Measurements from ENCODE around the gene FBXO17. TPM values are rescaled to one million over a fixed set of nuclear protein-coding genes. Genes with fewer than 3 reads are reported as not detected.
"Not testable (repeated sequence)": the region's sequence is repeated elsewhere in the genome, so short reads cannot be mapped to it uniquely, and the experiment has no call there.

FBXO17 gene
- total RNA-seq, 1 donor from 2014 or later = 30.0 TPM

DNA sequence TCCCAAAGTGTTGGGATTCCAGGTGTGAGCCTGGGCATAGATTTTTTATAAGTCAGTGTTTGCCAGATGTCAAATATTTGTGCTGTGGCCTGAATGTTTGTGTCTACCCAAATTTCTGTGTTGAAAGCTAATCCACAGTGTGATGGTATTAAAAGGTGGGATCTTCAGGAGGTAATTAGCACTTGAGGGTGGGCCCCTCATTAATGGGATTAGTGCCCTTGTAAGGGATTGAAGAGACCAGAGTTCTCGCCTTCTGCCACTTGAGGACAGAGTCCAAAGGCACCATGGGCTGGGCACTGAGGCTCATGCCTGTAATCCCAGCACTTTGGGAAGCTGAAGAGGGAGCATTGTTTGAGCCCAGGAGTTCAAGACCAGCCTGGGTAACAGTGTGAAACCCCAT lies 9.7 kb upstream of the FBXO17 start:
- DNase-seq (ENCODE audit: low spot score) (no peak), ATAC-seq (no peak)
- intact Hi-C loops (cut with DNase I) = no loop called here

DNA sequence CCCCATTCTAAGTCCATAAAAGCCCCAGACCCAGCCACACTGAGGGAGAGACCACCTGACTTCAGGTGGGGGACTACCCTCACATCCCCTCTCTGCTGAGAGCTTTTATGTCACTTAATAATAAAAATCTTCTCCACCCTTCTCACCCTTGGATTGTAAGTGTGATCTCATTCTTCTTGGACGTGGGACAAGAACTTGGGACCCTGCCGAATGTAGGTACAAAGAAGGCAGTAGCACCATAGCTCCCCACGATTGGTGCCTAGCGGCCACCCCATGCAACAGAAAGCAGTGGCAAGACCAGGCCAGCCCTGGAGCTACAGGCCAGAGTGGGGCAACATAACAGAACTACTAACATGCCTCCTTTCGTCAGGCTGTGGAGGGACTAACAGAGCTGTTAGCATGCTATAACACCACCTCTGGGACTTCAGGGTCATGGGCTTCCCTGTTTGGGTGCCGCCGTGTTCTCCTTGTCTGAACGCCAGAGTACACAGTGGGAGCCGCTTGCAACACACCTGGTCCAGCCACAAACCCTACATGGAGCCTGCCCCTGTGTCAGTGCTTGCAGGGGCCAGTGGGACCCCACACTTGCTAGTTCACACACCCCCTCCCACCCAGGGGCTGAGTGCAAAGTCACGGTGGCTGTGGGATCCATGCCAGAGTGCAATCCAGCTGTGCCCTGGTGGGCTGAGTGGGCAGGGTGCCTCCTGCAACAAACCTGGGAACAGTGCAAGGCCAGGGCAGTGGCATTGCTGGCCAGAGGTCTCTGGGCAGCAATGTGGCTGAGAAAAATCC lies 5.2 kb upstream of the FBXO17 start:
- intact Hi-C loops (cut with DNase I) = no loop called here
- no peak for DNase-seq (ENCODE audit: low spot score)
- no peak for ATAC-seq

DNA sequence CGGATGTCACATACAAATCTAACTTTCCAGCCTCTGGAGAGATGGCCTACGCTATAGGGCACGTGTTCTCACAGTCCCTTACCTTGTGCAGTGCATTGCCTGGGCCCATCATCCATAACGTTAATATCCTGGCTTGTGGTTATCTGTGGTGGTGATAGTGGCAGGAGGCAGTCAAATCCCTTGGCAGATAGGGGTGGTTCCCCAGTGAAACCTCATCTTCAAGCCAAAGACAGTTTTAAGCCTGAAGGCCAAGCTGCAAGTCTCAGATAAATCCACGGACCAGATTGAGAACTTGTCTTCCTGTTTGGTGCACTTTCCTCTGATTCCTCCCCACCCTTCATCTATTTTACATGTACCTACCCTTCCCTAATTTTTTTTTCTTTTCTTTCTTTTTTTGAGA lies 4.3 kb upstream of the FBXO17 start:
- intact Hi-C loops (cut with DNase I) = no loop called here
- DNase-seq (ENCODE audit: low spot score) (no peak), ATAC-seq (no peak)

- DNase-seq (ENCODE audit: low spot score) (no peak), ATAC-seq (no peak)
- intact Hi-C loops (cut with DNase I) = no loop called here
These were observed 2.8 kb upstream of the FBXO17 start for GRCh38 chr19:38978326-38978689.

DNA sequence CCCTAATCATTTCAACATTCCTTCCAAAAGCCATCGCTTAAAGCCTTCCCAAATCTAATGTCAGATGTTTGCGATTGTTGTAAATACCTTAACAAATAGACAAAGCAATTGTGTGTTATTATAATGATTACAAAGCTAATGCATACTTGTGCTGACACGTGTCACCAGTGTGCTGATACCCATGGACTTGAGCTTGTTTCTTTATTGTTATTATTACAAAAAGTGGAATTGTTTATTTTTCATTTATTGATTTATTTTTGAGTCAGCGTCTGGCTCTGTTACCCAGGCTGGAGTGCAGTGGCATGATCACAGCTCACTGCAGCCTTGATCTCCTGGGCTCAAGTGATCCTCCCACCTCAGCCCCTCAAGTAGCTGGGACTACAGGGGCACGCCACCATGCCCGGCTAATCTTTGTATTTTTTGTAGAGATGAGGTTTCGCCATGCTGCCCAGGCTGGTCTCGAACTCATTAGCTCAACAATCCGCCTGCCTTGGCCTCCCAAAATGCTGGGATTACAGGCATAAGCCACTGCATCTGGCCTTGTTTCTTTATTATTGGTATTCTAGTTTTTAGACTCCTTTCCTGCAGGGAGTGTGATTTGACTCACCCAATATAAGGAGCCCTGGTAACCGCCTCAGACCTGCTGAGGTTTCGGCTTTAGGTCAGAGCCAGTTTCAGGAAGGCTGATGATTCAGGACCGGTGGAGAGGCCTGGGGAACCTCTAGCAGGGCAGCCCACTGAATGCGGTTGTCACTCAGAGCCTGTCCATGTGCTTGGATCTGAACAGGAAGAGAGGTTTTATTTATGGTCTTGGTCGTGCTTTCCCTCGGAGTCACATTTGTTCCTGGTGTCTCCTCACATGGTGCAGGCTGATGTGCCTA lies 2.1 kb upstream of the FBXO17 start:
- ATAC-seq (no peak), DNase-seq (ENCODE audit: low spot score) (no peak)
- intact Hi-C loops (cut with DNase I) = no loop called here

- intact Hi-C loops (cut with DNase I) = no loop called here
- DNase-seq (ENCODE audit: low spot score) = peak; percentile 61
These were observed 324 bp upstream of the FBXO17 start for GRCh38 chr19:38975861-38976271.

GRCh38 chr19:38974624-38975213 lies 823 bp downstream of the FBXO17 start:
- ATAC-seq = peak; percentile 11
- DNase-seq (ENCODE audit: low spot score) = no peak
- intact Hi-C loops (cut with DNase I) = no loop called here

More at GRCh38 chr19:38975861-38976271, 324 bp upstream of the FBXO17 start:
- peak; percentile 65 for ATAC-seq

DNA sequence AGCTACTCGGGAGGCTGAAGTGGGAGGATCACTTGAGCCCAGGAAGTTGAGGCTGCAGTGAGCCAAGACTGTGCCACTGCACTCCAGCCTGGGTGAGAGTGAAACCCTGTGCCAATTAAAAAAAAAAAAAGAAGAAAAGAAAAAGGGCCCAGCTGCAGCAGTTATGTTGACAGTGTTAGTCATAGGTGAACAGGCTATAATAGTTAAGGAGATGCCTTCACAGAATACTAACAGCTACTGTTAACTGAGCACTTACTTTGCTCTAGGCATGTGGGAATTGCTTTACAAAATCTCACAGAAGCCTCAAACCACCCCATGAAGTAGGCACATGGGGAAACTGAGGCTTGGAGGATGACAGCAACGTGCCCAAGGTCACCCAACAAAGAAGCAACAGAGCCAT lies 3.9 kb downstream of the FBXO17 start:
- DNase-seq (ENCODE audit: low spot score) = no peak
- intact Hi-C loops (cut with DNase I) = no loop called here
- ATAC-seq = no peak

- intact Hi-C loops (cut with DNase I) = no loop called here
- ATAC-seq (no peak), DNase-seq (ENCODE audit: low spot score) (no peak)
These were observed 4.6 kb downstream of the FBXO17 start for GRCh38 chr19:38970664-38971532.

DNA sequence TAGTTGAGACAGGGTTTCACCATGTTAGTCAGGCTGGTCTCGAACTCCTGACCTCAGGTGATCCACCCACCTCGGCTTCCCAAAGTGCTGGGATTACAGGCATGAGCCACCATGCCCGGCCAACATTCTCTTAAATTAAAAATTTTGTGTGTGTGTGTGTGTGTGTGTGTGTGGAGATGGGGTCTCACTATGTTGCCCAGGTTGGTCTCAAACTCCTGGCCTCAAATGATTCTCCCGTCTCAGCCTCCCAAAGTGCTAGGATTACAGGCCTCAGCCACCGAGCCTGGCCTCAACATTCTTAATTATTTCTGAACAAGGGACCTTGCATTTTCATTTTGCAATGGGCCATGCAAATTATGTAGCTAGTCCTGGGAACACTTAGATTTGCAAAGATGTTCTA lies 9.4 kb downstream of the FBXO17 start:
- ATAC-seq; intact Hi-C loops (cut with DNase I); DNase-seq (ENCODE audit: low spot score): not testable (repeated sequence)

- intact Hi-C loops (cut with DNase I) = loop anchor here (5.0 kb wide), 1 partner anchor 1778 kb away; no protein-coding TSS in a partner anchor
- ATAC-seq = no peak
- DNase-seq (ENCODE audit: low spot score) = no peak
These were observed 10.8 kb downstream of the FBXO17 start for GRCh38 chr19:38964738-38965137.

DNA sequence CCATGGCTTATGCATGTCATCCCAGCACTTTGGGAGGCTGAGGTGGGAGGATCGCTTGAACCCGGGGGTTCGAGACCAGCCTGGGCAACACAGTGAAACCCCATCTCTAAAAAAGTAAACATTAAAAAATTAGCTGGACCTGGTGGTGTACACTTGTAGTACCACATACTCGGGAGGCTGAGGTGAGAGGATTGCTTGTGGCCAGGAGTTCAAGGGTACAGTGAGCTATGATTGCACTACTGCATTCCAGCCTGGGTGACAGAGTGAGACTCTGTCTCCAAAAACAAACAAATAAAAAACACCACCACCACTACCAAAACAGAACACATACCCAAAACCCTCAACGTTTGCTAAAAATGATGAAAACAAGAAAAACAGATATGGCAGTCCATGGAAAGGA lies 15.9 kb downstream of the FBXO17 start:
- intact Hi-C loops (cut with DNase I) = loop anchor here (5.0 kb wide), 1 partner anchor 1783 kb away; no protein-coding TSS in a partner anchor
- DNase-seq (ENCODE audit: low spot score) (no peak), ATAC-seq (no peak)

DNA sequence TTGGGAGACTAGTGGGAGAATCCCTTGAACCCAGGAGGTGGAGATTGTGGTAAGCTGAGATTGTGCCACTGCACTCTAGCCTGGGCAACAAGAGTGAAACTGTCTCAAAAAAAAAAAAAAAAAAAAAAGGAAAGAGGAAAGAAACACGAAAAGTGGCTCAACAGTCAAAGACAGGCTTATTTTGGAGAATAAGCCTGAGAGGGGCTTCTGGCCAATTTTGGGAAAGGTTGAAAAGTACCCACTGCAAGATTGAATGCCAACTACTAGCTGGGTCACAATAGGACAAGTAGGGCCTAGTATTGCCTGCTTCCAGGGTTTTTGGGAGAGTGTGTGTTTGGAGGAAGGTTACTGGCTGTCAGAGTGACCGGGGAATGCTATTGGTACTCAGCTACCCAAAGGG lies 17.2 kb downstream of the FBXO17 start:
- DNase-seq (ENCODE audit: low spot score) (no peak), ATAC-seq (no peak)
- intact Hi-C loops (cut with DNase I) = no loop called here

DNA sequence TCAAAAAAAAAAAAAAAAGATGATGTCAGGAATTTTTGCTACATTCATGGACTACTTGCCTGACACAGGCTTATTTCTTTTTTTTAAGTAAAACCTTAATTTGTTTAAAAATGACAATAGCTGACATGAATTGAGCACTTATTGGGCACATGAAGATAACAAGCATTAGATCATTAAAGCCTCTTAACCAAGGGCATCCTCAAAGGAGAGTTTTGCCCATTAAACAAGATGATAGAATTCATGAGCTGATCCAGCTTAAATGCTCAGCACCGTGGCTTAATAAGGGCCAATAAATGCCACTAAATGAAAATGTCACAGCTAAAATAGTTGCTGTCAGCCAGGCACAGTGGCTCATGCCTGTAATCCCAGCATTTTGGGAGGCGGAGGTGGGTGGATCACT lies 19.3 kb downstream of the FBXO17 start:
- no peak for ATAC-seq
- intact Hi-C loops (cut with DNase I) = no loop called here
- no peak for DNase-seq (ENCODE audit: low spot score)

DNA sequence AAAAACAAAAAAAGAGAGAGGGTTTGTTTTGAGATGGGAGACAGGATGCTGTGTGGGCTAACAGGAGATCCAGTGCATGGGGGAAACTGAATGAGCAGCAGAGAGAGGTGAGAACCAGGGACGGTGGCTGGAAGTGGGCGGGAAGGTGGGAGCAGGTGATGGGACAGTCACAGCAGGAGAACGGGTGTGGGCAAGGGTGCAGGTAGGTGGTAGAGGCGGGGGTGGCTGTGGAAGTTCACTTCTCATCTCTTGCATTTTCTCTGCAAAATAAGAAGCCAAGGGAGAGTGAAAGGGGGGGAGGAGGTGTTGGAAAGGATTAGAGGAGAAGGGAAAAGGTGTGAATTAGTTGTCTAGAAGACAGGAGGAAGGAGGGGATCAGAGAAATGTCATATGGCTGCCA lies 21.9 kb downstream of the FBXO17 start:
- no peak for ATAC-seq
- intact Hi-C loops (cut with DNase I) = no loop called here
- DNase-seq (ENCODE audit: low spot score) = no peak

DNA sequence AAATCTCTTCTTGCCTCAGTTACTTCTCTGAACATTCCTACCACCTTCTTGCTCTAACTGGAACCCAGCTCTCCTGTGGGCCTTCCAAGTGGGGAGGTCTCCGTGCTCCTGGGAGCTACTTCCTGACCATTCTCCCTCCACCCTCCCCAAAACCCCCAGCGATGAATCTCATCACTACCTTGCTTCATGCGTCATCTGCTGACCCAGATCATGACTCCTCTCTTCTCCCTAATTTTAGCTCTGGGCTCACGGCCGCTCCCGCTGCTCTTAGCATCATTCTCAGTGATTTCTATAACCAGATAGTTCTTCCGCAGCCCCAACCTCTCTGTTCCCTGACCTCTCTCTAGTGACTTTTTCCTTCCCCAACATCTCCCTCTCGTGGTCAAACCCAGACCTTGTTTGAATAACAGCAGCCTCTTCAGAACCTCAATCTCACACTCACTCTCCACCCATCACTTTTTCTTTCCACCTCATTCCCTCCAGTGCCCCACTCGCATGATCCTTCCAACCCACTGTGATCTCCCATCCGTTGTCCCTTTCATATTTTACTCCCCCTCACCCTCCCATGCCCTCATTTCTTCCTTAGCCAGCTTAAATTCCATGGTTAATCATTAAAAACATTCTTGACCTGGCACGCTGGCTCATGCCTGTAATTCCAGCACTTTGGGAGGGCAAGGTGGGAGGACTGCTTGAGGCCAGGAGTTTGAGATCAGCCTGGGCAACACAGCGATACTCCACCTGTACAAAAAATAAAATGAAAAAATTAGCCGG lies 23.0 kb downstream of the FBXO17 start:
- intact Hi-C loops (cut with DNase I) = no loop called here
- ATAC-seq = no peak
- no peak for DNase-seq (ENCODE audit: low spot score)

DNA sequence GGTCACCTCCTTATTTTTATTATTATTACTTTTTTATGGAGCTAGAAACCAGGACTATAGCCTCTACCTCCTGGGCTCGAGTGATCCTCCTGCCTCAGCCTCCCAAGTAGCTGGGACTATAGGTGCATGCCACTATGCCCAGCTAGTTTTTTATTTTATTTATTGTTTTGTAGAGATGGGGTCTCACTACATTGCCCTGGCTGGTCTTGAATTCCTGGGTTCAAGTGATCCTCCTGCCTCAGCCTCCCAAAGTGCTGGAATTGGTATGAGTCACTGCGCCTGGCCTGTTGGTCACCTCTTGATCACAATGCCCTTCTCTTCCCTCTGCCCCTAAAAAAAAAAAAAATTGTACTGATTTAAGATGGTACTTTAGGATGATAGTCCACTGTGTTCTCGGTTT lies 24.4 kb downstream of the FBXO17 start:
- ATAC-seq (no peak), DNase-seq (ENCODE audit: low spot score) (no peak)
- intact Hi-C loops (cut with DNase I) = no loop called here

Measured in sciatic nerve (tissue), 2 donors.